Measurements from ENCODE around the gene APP.
"Not testable (repeated sequence)": the region's sequence is repeated elsewhere in the genome, so short reads cannot be mapped to it uniquely, and the experiment has no call there.

APP gene

DNA sequence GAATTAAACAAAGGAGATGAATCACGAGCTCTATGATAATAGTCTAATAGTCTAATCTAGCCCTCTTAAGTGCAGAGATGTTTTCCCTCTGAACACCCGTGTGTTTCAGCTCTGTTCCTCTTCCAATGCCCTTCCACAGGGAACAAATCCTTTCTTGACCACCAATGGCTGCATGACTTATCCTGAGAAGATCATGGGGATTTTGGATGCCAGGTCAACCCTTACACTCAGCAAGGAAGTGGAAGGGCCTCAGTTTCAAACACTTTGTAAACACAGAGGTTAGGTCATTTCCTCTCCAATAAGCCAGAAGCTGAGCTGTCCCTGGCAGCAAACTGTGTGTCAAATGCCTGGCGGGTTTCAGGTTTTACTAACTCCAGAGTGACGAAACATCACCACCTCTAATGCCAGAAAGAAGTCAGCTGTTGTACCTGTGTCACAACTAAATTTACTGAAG is 235.8 kb downstream of the APP start:
- Mint-ChIP-seq H3K9me3 (no peaks in the 10 kb centered on the region), H3K4me3 (no peak overlapping the region), H3K36me3 (peaks cover 4% of the 10 kb centered on the region), H3K27me3 (no peaks in the 10 kb centered on the region), H3K27ac (no peak overlapping the region), H3K4me1 (peaks cover 5% of the 10 kb centered on the region)
- DNase-seq (ENCODE audit: low spot score in 2 of 2) = no peak
- no peak for ATAC-seq (ENCODE audit: low read depth)

DNA sequence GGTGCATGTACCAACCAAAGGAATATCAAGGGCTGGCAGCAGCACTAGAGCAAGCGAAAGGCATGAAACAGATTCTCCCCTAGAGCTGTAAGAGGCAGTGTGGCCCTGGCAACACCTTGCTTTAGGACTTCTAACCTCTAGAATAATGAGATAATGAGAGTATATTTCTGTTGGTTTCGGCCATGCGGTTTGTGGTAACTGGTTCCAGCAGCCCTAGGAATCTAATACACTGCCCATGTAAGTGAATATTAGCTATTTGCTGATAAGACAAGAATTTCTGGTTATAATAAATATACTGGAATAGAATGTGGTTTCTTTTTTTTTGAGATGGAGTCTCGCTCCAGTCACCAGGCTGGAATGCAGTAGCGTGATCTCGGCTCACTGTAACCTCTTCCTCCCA is 236.4 kb downstream of the APP start:
- DNase-seq (ENCODE audit: low spot score in 2 of 2) (no peak), ATAC-seq (ENCODE audit: low read depth) (no peak)
- H3K27ac Mint-ChIP-seq = no peak overlapping the region
- H3K27me3 Mint-ChIP-seq = no peaks in the 10 kb centered on the region
- no peaks in the 10 kb centered on the region for H3K9me3 Mint-ChIP-seq
- H3K4me1 Mint-ChIP-seq = peaks cover 5% of the 10 kb centered on the region
- peaks cover 4% of the 10 kb centered on the region for H3K36me3 Mint-ChIP-seq
- no peak overlapping the region for H3K4me3 Mint-ChIP-seq

DNA sequence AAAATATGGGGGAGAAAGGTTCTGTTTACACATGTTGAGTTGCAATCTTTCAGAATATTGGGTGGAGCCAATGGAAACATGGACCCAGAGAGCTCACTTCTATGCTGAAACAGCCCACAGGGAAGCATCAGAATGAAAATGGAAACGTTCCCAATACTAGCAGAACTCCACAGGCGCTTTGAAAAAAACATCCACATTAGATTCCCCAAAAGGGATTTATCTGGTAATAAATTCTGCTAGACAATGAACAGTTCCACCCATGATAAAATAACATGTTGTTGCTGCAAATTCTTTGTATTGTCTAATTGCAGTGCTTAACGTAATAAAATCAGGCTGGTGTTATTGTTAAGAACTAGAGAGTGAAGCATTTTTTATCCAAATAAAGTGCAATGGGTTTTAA is 238.8 kb downstream of the APP start:
- H3K36me3 Mint-ChIP-seq = peaks cover 4% of the 10 kb centered on the region

DNA sequence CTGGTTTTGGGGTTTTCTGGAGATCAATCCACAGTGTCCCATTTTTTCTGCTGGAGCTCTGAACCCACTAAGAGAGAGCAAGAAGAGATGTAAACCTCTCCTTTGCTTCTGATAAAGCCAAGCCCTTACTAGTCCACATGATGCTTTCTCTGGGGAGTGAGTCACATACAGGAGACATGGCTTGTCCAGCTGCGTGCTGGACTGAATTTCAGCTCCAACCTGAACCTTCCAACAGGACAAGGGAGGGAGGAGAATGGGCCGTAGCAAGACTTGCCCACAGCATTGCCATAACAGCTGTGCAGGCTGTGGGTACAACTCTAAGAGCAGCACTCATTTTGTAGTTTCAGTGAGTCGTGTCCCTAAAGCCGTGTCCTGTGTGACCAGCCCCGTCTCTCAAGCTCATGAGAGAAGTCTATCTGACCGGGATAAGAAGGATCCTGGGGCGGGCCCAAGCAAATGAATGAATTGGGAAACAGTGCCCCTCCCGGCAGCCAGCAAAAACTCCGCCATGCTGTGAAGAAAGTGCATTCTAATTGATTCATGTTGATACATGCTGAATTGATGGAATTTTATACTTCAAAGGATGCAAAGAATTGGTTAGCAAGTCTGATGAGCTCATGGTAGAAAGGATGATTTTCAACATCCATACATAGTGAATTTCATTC is 240.6 kb downstream of the APP start:
- DNase-seq (ENCODE audit: low spot score in 2 of 2) = no peak
- ATAC-seq (ENCODE audit: low read depth) = no peak
- no peaks in the 10 kb centered on the region for H3K27me3 Mint-ChIP-seq
- H3K4me3 Mint-ChIP-seq = no peak overlapping the region
- H3K9me3 Mint-ChIP-seq = no peaks in the 10 kb centered on the region
- no peak overlapping the region for H3K27ac Mint-ChIP-seq
- peaks cover 9% of the 10 kb centered on the region for H3K36me3 Mint-ChIP-seq
- H3K4me1 Mint-ChIP-seq = peaks cover 5% of the 10 kb centered on the region

More for the DNA sequence above, 238.8 kb downstream of the APP start:
- Mint-ChIP-seq H3K27ac (no peak overlapping the region), H3K27me3 (no peaks in the 10 kb centered on the region), H3K9me3 (no peaks in the 10 kb centered on the region), H3K4me3 (no peak overlapping the region), H3K4me1 (peaks cover 3% of the 10 kb centered on the region)
- DNase-seq (ENCODE audit: low spot score in 2 of 2) = no peak
- no peak for ATAC-seq (ENCODE audit: low read depth)

DNA sequence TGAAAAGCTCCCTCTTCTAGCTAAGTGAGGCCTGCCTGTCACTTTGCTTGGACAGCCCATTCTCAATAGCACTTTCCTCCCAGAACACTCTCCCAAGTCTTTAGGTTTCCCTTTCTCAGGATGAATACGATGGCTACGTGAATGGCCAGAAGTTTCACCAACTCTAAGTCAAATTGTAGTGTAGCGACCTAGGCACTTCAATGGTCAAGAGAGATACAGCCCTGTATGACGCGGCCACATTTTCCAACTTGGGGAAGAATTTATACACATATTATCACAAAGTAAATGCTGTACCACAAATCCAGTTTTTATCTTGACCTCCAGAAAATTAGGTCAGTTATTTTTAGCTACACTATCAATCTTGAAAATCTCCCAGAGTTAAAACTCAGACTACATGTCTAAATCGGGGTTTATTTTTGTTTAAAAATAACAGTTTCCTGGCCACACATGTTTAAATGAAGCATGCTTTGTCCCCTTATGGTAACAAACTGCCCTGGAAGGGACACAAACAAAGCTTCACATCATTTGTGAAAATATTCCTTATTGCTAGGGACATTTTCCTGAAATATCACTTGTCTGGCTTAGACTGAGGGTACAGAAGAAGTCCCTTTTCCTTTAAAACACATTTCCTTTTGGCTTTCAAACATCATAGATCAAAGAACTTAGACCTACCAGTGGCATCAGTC is 243.2 kb downstream of the APP start:
- Mint-ChIP-seq H3K4me3 (no peak overlapping the region), H3K27me3 (no peaks in the 10 kb centered on the region), H3K9me3 (no peaks in the 10 kb centered on the region), H3K36me3 (peaks cover 6% of the 10 kb centered on the region), H3K4me1 (peaks cover 2% of the 10 kb centered on the region), H3K27ac (no peak overlapping the region)
- DNase-seq (ENCODE audit: low spot score in 2 of 2) = no peak
- no peak for ATAC-seq (ENCODE audit: low read depth)

DNA sequence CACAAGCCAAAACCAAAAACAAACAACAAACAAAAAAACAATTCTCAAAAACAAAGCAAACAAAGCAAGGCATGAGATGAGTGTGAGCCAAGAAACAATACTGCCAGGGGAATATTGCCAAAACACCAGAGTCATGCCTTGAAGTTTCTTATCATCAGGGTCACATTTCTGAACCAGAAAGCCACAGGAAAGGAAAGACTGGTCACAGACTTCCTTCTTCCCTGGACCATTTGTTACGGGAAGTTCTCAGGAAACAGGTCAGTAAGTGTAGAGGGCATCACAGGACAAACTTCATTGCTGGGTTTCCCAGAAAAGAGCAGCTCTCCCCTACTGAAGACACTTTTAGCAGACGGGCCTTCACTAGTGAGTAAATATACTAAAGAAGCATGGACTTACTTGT is 244.6 kb downstream of the APP start:
- H3K27me3 Mint-ChIP-seq = no peaks in the 10 kb centered on the region
- H3K36me3 Mint-ChIP-seq = peaks cover 6% of the 10 kb centered on the region
- ATAC-seq (ENCODE audit: low read depth) (no peak), DNase-seq (ENCODE audit: low spot score in 2 of 2) (no peak)
- H3K4me3 Mint-ChIP-seq = no peak overlapping the region
- no peaks in the 10 kb centered on the region for H3K9me3 Mint-ChIP-seq
- peak overlapping the region; percentile 2 for H3K27ac Mint-ChIP-seq
- H3K4me1 Mint-ChIP-seq = peaks cover 2% of the 10 kb centered on the region

DNA sequence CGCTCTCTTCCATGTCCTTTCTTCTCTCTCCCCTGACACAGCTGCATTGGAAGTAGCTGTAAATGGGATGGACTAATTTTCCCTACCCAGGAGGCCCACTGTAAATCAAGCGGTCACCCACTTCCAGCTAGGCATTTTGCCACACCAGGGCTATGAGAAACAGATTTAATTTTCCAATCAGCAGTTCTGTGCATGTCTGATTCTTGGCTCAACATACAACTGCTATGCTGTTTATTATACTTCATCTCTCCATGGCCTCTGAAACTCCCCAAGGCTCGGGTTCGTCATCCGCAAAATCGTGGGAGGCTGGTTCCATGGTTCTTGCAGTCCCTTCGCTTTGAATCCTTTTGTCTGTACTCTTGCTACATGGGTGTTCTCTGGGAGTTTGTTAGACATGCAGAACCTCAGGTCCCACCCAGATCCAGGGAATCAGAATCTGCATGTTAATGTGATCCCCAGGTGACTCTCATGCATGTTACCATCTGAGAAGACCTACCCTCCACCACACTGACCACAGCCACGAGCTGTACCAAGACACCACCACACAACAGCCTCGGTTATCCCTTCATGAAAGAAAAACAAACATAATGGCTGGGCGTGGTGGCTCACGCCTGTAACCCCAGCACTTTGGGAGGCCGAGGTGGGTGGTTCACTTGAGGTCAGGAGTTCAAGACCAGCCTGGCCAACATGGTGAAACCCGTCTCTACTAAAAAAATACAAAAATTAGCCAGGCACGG is 245.3 kb downstream of the APP start:
- Mint-ChIP-seq H3K4me3 (no peak overlapping the region), H3K36me3 (peaks cover 6% of the 10 kb centered on the region), H3K9me3 (no peaks in the 10 kb centered on the region), H3K27me3 (no peaks in the 10 kb centered on the region), H3K27ac (no peak overlapping the region), H3K4me1 (peaks cover 2% of the 10 kb centered on the region)
- ATAC-seq (ENCODE audit: low read depth) (no peak), DNase-seq (ENCODE audit: low spot score in 2 of 2) (no peak)

DNA sequence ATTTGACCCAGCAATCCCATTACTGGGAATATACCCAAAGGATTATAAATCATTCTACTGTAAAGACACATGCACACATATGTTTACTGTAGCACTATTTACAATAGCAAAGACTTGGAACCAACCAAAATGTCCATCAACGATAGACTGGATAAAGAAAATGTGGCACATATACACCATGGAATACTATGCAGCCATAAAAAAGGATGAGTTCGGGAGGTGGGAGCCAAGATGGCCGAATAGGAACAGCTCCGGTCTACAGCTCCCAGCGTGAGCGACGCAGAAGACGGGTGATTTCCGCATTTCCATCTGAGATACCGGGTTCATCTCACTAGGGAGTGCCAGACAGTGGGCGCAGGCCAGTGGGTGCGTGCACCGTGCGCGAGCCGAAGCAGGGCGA is 252.4 kb downstream of the APP start:
- H3K27me3 Mint-ChIP-seq, H3K36me3 Mint-ChIP-seq: not testable (repeated sequence)
- peaks cover 13% of the 10 kb centered on the region for H3K4me1 Mint-ChIP-seq

DNA sequence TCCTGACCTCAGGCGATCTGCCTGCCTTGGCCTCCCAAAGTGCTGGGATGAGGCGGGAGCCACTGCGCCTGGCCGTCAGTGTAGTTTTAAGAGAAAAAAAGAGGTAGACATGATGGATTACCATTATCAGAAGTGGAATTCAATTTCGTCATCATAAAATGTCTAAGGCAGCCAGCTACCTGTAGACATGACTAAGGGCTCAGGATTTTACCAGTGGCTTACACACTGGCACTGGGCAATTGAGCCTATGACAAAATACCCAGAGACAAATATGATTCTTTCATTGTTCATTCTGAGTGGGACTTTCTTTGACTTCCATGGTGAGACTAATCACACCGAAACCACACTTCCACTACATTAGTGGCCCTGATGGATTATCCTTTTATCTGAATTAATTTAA is 254.3 kb downstream of the APP start:
- Mint-ChIP-seq H3K4me3 (no peak overlapping the region), H3K27me3 (no peaks in the 10 kb centered on the region), H3K4me1 (peaks cover 13% of the 10 kb centered on the region), H3K36me3 (peaks cover 6% of the 10 kb centered on the region), H3K9me3 (no peaks in the 10 kb centered on the region), H3K27ac (no peak overlapping the region)
- no peak for ATAC-seq (ENCODE audit: low read depth)
- no peak for DNase-seq (ENCODE audit: low spot score in 2 of 2)

More for the DNA sequence above, 252.4 kb downstream of the APP start:
- ATAC-seq (ENCODE audit: low read depth); H3K27ac Mint-ChIP-seq; H3K4me3 Mint-ChIP-seq; DNase-seq (ENCODE audit: low spot score in 2 of 2); H3K9me3 Mint-ChIP-seq: not testable (repeated sequence)

DNA sequence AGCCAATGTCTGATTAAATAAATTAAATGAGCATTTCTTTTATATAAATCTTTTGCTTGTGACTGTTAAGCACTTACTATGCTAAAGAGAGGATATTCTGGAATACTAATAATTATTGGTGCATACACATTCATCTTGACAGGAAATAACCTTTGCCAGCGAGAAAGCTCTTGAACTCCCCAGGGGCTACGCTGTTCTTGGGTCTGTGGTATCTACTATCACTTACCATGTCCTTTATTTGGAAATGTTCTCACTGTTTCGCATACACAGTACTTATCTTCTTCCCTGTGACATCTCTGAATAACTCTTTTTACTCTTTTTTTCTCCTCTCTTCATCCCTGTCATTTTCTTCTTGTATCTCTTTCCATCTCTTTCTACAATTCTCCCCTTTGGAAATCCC is 257.1 kb downstream of the APP start:
- Mint-ChIP-seq H3K27me3 (no peaks in the 10 kb centered on the region), H3K27ac (no peak overlapping the region), H3K9me3 (no peaks in the 10 kb centered on the region), H3K4me3 (no peak overlapping the region), H3K4me1 (peaks cover 13% of the 10 kb centered on the region), H3K36me3 (peaks cover 6% of the 10 kb centered on the region)
- ATAC-seq (ENCODE audit: low read depth) (no peak), DNase-seq (ENCODE audit: low spot score in 2 of 2) (no peak)

DNA sequence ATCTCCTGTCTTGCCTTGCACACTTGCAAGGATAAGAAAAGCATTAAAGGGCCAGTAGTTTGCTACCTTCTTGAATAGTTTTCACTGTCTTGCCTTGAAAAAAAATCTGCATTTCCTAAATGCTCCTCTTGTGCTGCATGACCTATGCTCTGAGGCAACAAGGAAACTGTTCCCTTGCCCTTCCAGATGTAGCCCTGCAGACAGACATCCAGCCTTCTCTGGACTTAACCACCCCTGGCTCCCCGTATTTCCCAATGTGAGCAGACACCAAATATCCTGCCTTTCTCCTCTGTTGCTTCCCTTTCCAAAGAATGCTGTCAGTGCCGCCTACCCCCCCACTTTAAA is 258.2 kb downstream of the APP start:
- DNase-seq (ENCODE audit: low spot score in 2 of 2) (no peak), ATAC-seq (ENCODE audit: low read depth) (no peak)
- H3K4me3 Mint-ChIP-seq = no peak overlapping the region
- H3K4me1 Mint-ChIP-seq = peaks cover 13% of the 10 kb centered on the region
- no peaks in the 10 kb centered on the region for H3K36me3 Mint-ChIP-seq
- H3K9me3 Mint-ChIP-seq = no peaks in the 10 kb centered on the region
- H3K27ac Mint-ChIP-seq = no peak overlapping the region
- H3K27me3 Mint-ChIP-seq = no peaks in the 10 kb centered on the region

DNA sequence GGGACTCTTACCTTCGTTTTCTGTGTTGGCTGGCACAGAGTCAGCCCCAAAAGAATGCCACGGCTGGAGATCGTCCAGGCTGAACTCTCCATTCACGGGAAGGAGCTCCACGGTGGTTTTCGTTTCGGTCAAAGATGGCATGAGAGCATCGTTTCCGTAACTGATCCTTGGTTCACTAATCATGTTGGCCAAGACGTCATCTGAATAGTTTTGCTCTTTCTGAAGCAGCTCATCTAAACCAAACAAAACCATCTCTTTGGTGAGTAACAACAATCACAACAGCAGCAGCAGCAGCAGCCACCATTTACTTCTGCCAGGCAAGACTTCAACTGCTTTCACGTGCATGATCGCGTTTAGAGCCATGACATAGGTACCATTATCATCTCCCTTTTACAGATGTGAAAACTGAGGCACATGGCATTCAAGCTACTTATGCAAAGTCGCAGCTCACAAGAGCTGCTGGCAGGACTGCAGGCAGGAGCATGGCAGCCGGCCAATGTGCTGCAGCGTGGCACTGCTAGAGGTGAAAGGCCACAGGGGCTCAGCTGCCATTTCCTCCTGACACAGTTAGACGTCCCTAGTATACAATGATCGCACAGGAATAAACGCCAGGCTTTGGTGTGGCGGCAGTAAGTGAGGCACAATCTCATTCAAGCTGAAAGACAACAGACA is 258.7 kb downstream of the APP start:
- Mint-ChIP-seq H3K27me3 (no peaks in the 10 kb centered on the region), H3K9me3 (no peaks in the 10 kb centered on the region), H3K4me1 (peaks cover 13% of the 10 kb centered on the region), H3K36me3 (no peaks in the 10 kb centered on the region), H3K27ac (no peak overlapping the region), H3K4me3 (no peak overlapping the region)
- no peak for DNase-seq (ENCODE audit: low spot score in 2 of 2)
- no peak for ATAC-seq (ENCODE audit: low read depth)

DNA sequence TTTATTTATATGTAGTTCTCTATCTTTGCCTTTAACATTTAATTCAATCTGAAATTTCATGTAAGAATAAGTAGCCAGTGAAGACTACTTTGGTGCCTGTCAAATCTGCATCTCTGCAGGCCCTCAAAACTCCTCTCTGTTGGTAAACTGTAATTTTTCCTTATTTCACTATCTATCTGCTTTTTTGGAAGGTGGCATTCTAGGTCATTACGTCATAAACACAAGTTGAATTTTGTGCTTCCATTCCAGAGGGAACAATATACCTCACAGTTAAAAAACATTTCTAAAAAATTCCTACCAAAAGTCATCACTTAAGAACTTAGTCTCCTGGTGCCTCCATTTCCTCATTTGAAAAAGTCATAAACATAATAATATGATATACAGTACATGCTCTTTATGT is 259.8 kb downstream of the APP start:
- no peaks in the 10 kb centered on the region for H3K9me3 Mint-ChIP-seq
- no peak for ATAC-seq (ENCODE audit: low read depth)
- H3K27me3 Mint-ChIP-seq = no peaks in the 10 kb centered on the region
- peaks cover 13% of the 10 kb centered on the region for H3K4me1 Mint-ChIP-seq
- H3K4me3 Mint-ChIP-seq = no peak overlapping the region
- no peaks in the 10 kb centered on the region for H3K36me3 Mint-ChIP-seq
- DNase-seq (ENCODE audit: low spot score in 2 of 2) = no peak
- H3K27ac Mint-ChIP-seq = no peak overlapping the region

DNA sequence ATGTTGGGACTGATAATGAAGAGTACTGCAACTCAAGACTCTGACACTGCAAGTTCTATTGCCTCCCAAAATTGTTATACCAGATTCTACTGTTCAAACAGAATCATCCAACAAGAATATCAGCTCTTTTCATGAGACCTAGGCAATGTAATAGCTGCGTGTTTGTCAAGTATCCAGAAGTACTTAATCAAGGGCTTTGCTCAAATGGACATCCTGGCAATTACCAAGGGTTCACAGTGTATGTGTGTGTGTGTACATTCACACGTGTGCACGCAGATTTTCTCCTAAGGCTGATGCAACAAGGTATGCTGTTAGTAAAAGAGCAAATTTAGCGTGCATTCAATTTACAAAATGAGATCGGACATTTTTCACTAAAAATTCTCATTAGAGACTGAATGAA is 261.2 kb downstream of the APP start:
- Mint-ChIP-seq H3K4me3 (no peak overlapping the region), H3K9me3 (no peaks in the 10 kb centered on the region), H3K27ac (no peak overlapping the region), H3K36me3 (peaks cover 4% of the 10 kb centered on the region), H3K4me1 (peaks cover 8% of the 10 kb centered on the region), H3K27me3 (no peaks in the 10 kb centered on the region)
- no peak for ATAC-seq (ENCODE audit: low read depth)
- no peak for DNase-seq (ENCODE audit: low spot score in 2 of 2)
